Esophagus muscularis mucosa (tissue), 4 donors: Measurements from ENCODE around the gene KRT4. TPM values are rescaled to one million over a fixed set of nuclear protein-coding genes. Genes with fewer than 3 reads are reported as not detected.

Source experiments
- DNase-seq: peaks from one replicate; pipeline ENCODE4 v3.0.0-alpha.2; 2017; ENCODE audit errors: extremely low spot score
- H3K27ac ChIP-seq, 4 donors: fragments of 200-600 bp; sonication (generic); replicated peaks in 1 of 4; 1 replicate in 3 of 4; 2 replicates in 1 of 4; pipeline ENCODE4 v1.5.1; 2016 to 2019; ENCODE audit warnings: mild to moderate bottlenecking in 1 of 4
- H3K27me3 ChIP-seq, 4 donors: fragments of 200-600 bp; sonication (generic); one replicate each; pipeline versions ENCODE4 v1.5.1 to v1.6.0; 2016 to 2019
- H3K36me3 ChIP-seq, 4 donors: fragments of 200-600 bp; sonication (generic); one replicate each; pipeline ENCODE4 v1.5.1; 2016 to 2019
- H3K4me1 ChIP-seq, 4 donors: fragments of 200-600 bp; sonication (generic); one replicate each; pipeline ENCODE4 v1.5.1; 2016 to 2019
- H3K4me3 ChIP-seq, 4 donors: fragments of 200-600 bp; sonication (generic); 1 replicate in 2 of 4; 2 replicates in 2 of 4; pipeline ENCODE4 v1.5.1; 2016 to 2019; ENCODE audit warnings: mild to moderate bottlenecking in 4 of 4, moderate library complexity in 1 of 4
- H3K9me3 ChIP-seq, 4 donors: fragments of 200-600 bp; sonication (generic); 1 replicate in 3 of 4; 2 replicates in 1 of 4; pipeline ENCODE4 v1.5.1; 2016 to 2019
- EP300 ChIP-seq: sonication (generic); formaldehyde crosslinking; IDR thresholded peaks from one replicate; pipeline ENCODE4 v1.6.1; 2017; ENCODE audit warnings: antibody characterized with exemption
- POLR2A ChIP-seq: fragments of 450-650 bp; IDR thresholded peaks from one replicate; pipeline ENCODE4 v1.6.1; 2017; ENCODE audit warnings: antibody characterized with exemption, moderate library complexity, mild to moderate bottlenecking, low read depth
- POLR2AphosphoS5 ChIP-seq, 2 donors: sonication (generic); formaldehyde crosslinking; IDR thresholded peaks; one replicate each; pipeline ENCODE4 v1.6.1; 2017; ENCODE audit warnings: antibody characterized with exemption in 2 of 2
- WGBS: methylation state at CpG from one replicate; pipeline ENCODE4 v1.1.5; 2018; 5-methylcytosine and 5-hydroxymethylcytosine counted together
- intact Hi-C: fragments of 100-400 bp; cut with DNase I; formaldehyde crosslinking; loops from one replicate; pipeline ENCODE4 v1.15.1; 2023
- total RNA-seq, 4 donors: library from RNA; depleted of rRNA; stranded (reverse); fragments of >200 nt; gene quantifications; one replicate each; pipeline versions ENCODE4 v1.1.0 to v1.2.1, GENCODE V29; 2016
- TF ChIP-seq, protein P1 (sequence below), 3 experiments: fragments of 200-600 bp in 2 of 3; fragments of 450-650 bp in 1 of 3; sonication (generic) in 2 of 3; IDR thresholded peaks; one replicate each; pipeline ENCODE4 v1.5.1; 2017 to 2019; ENCODE audit warnings: antibody characterized with exemption in 3 of 3, mild to moderate bottlenecking in 2 of 3, moderate library complexity in 1 of 3

Gene KRT4
- total RNA-seq, 4 donors from 2014 or later, result 0.13 to 5.4 (median 0.20) TPM

DNA sequence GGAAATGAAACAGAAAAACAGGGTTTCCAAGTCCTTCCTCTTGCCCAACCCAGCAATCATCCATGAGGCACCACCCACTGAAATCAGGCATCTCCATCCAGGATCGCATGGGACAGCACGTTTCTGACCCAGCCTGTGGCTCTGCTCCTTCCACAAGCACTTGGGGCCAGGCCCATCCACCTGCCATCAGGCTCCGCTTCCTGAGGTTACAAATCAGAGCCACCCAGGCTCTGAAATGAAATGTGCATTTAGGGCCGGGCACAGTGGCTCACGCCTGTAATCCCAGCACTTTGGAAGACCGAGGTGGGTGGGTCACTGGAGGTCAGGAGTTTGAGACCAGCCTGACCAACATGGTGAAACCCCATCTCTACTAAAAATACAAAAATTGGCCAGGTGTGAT lies 35.6 kb upstream of the KRT4 start:
- WGBS, result 91% methylated on average over 6 of the region's 6 CpGs
- intact Hi-C loops, result no loop called here

DNA sequence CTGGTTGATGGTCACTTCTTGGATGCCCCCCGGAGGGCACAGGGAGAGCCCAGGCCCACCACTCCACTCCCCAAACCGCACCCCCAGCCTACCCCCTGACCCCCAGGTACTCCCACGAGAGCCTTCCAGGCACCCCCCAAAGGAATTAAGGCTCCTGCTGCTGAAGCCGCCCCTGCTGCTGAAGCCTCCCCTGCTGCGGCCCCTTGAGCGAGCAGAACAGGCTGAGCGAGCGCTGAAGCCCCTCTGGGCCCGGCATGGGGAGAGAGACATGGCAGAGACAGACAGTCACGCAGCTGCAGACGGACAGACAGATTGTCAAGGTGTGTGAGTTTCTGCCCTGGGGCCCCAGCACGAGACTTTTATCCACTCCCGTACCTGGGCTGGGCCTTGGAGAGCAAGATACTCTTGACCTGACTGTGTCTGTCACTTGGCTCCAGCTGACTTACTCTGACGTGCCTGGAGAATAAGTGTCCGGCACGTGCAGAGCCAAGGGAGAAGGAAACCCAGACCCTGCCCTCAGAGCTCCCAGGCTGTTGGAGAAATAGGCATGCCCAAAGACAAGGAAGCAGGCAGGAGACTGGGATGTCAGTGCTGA lies 34.8 kb upstream of the KRT4 start, which contains the start of gene KRT78:
TSS of gene KRT78 (minus strand) at position 334 of the 595 bp plus-strand sequence. CDS start at position 270, 64 bp downstream.
- no peak for DNase-seq
- no peaks in the 10 kb centered on the region for H3K4me1 ChIP-seq
- intact Hi-C loops, result no loop called here
- H3K4me3 ChIP-seq, result no peak within 1 kb of the TSS
- no peaks in the 10 kb centered on the region for H3K36me3 ChIP-seq
- H3K27me3 ChIP-seq, result peaks cover 0 to 21% (median 0%) of the 10 kb centered on the region in 4 donors
- TF ChIP-seq, protein P1, sequence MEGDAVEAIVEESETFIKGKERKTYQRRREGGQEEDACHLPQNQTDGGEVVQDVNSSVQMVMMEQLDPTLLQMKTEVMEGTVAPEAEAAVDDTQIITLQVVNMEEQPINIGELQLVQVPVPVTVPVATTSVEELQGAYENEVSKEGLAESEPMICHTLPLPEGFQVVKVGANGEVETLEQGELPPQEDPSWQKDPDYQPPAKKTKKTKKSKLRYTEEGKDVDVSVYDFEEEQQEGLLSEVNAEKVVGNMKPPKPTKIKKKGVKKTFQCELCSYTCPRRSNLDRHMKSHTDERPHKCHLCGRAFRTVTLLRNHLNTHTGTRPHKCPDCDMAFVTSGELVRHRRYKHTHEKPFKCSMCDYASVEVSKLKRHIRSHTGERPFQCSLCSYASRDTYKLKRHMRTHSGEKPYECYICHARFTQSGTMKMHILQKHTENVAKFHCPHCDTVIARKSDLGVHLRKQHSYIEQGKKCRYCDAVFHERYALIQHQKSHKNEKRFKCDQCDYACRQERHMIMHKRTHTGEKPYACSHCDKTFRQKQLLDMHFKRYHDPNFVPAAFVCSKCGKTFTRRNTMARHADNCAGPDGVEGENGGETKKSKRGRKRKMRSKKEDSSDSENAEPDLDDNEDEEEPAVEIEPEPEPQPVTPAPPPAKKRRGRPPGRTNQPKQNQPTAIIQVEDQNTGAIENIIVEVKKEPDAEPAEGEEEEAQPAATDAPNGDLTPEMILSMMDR (IDR thresholded peaks at IDR 0.05), result no peak
- TF ChIP-seq POLR2A (no peak), EP300 (no peak), POLR2AphosphoS5 (IDR thresholded peaks at IDR 0.05) (no peak)
- H3K27ac ChIP-seq, result no peak within 1 kb of the TSS
- H3K9me3 ChIP-seq, result no peaks in the 10 kb centered on the region
- 69% methylated on average over 3 of the region's 16 CpGs for WGBS

More for the DNA sequence above, 35.6 kb upstream of the KRT4 start:
- H3K36me3 ChIP-seq, result no peaks in the 10 kb centered on the region
- no peak overlapping the region for H3K27ac ChIP-seq
- TF ChIP-seq POLR2AphosphoS5 (IDR thresholded peaks at IDR 0.05), result no peak
- DNase-seq, result no peak
- H3K4me1 ChIP-seq, result no peaks in the 10 kb centered on the region
- H3K9me3 ChIP-seq, result no peaks in the 10 kb centered on the region
- H3K27me3 ChIP-seq, result peaks cover 0 to 21% (median 0%) of the 10 kb centered on the region in 4 donors
- H3K4me3 ChIP-seq, result no peak overlapping the region

DNA sequence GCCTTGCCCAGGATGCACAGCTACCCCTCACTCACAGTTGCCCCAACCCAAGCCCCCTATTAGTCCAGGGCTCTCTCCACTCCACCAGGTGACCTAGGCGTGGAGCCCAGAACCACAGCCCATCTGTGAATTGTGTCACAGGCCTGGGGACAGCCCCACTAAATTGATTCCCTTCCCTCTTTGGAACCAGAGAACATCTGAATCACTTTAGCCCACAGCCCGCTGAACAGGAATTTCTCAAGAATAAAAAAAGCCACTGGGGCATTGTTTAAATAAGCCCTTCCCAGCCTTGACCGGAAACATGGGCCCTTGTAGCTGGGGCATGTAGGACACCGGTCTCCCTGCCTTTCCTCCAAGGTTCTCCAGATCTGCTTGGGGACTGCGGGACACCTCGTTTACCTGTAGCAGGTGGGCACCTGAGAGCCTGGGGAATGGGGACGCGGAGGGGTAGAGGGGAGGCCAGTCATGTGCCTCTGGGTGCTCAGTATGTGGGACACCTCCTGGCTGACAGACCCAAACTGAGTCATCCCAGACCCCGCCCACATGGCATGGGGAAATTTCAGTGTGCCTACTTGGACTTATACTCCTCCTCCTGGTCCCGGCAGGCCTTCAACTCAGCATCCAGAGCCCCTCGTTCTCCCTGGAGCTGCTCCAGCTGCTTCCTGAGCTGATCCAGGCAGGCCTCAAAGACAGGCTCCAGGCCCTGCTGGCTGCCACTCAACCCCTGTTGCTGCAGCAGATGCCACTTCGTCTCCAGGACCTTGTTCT lies 33.6 kb upstream of the KRT4 start:
- H3K4me1 ChIP-seq, result no peaks in the 10 kb centered on the region

DNA sequence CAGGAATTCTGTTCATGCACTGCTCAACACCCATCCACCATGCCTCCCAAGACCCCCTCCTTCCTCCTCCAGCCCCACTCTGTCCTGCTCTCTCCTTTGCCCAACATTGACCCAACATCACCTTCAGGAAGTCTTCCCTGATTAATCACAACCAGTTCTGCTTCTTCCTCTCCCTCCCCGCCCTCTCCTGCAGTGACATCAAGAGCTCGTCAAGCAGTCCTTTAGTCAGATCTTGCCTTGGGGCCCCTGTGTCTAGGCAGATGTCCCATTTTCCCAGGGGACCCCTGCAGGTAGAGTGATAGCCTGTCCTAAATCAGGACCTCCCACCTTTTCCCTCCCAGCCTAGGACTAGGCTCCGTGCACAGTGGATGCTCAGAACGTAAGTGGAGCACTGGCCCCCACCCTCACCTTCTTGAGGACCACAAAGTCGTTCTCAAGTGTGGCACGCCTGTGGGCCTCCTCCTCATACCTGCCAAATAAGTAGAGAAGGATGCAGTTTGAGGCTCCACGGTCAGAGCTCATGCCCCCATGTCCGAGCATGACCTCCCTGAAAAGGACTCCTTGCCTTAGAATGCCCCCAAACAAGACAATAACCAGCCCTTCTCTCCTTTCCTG lies 32.5 kb upstream of the KRT4 start:
- H3K4me3 ChIP-seq, result no peak overlapping the region
- TF ChIP-seq, protein P1 (IDR thresholded peaks at IDR 0.05), result no peak
- TF ChIP-seq POLR2A (no peak), POLR2AphosphoS5 (IDR thresholded peaks at IDR 0.05) (no peak), EP300 (no peak)
- no peaks in the 10 kb centered on the region for H3K36me3 ChIP-seq
- no peak for DNase-seq
- intact Hi-C loops, result no loop called here
- H3K9me3 ChIP-seq, result no peaks in the 10 kb centered on the region
- no peaks in the 10 kb centered on the region for H3K4me1 ChIP-seq
- peaks cover 0 to 21% (median 0%) of the 10 kb centered on the region in 4 donors for H3K27me3 ChIP-seq
- H3K27ac ChIP-seq, result no peak overlapping the region
- 65% methylated on average over 3 of the region's 8 CpGs for WGBS

More for the DNA sequence above, 33.6 kb upstream of the KRT4 start:
- Histone ChIP-seq H3K36me3 (no peaks in the 10 kb centered on the region), H3K9me3 (no peaks in the 10 kb centered on the region), H3K27ac (no peak overlapping the region), H3K4me3 (no peak overlapping the region), H3K27me3 (peaks cover 0 to 21% (median 0%) of the 10 kb centered on the region in 4 donors)
- no peak for DNase-seq
- WGBS, result 82% methylated on average over 9 of the region's 12 CpGs
- TF ChIP-seq POLR2AphosphoS5 (IDR thresholded peaks at IDR 0.05), result no peak
- no peak for TF ChIP-seq EP300
- TF ChIP-seq POLR2A, result no peak
- TF ChIP-seq, protein P1 (IDR thresholded peaks at IDR 0.05), result no peak
- intact Hi-C loops, result no loop called here

DNA sequence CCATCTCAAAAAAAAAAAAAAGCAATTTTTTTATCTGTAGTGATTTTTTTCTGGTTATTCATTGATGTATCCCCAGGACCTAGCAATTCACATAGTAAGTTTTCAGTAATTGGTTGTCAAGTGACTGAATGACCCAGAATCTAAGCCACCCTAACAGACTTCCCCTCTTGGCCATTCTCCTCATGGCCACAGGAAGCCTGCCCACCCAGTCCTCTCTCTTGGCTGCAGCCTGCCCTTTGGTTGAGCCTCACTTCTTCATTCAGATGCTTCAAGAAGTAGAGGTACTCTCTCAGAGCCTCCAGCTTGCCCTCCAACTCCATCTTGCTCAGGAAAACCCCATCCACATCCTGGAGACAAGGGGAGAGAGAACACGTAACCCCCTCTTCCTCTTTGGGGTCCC lies 32.0 kb upstream of the KRT4 start:
- no peak for TF ChIP-seq EP300
- TF ChIP-seq, protein P1 (IDR thresholded peaks at IDR 0.05), result no peak
- TF ChIP-seq POLR2AphosphoS5 (IDR thresholded peaks at IDR 0.05), result no peak
- TF ChIP-seq POLR2A, result no peak
- no peak overlapping the region for H3K4me3 ChIP-seq
- H3K36me3 ChIP-seq, result no peaks in the 10 kb centered on the region
- H3K4me1 ChIP-seq, result no peaks in the 10 kb centered on the region
- no peak overlapping the region for H3K27ac ChIP-seq
- no peak for DNase-seq
- intact Hi-C loops, result no loop called here
- 69% methylated on average over 1 of the region's 1 CpG for WGBS
- H3K27me3 ChIP-seq, result peaks cover 0 to 21% (median 0%) of the 10 kb centered on the region in 4 donors
- no peaks in the 10 kb centered on the region for H3K9me3 ChIP-seq
